ENCODE results near the gene NEU3. TPM values are rescaled to one million over a fixed set of nuclear protein-coding genes. Genes with fewer than 3 reads are reported as not detected.

The NEU3 gene
- total RNA-seq, 1 experiment from 2014 or later, result 29.0 TPM

- H3K27me3 ChIP-seq (ENCODE audit: control insufficient read depth, insufficient read depth, low read length), result no peaks in the 10 kb centered on the region
- ATAC-seq (no peak), DNase-seq (ENCODE audit: low read depth, low spot score) (no peak)
- intact Hi-C loops (cut with micrococcal nuclease; ENCODE audit: unreplicated experiment) (no loop called here), in situ Hi-C loops (cut with HindIII; ENCODE audit: low pct_unique_long_range_greater_than_20kb, low sequenced_read_pairs) (no loop called here)
- peaks cover 12% of the 10 kb centered on the region for H3K36me3 ChIP-seq (ENCODE audit: control insufficient read depth, insufficient read depth, low read length)
- H3K4me1 ChIP-seq (ENCODE audit: control insufficient read depth, insufficient read depth, low read length), result peaks cover 22% of the 10 kb centered on the region
- H3K27ac ChIP-seq (ENCODE audit: low read length), result peak overlapping the region; percentile 19; the same call in 1 of the 2 replicates
- H3K9me3 ChIP-seq (ENCODE audit: control insufficient read depth, insufficient read depth, low read depth, low read length), result no peaks in the 10 kb centered on the region
- BruUV-seq (replicated peaks), result no TSS peak
- H3K4me3 ChIP-seq (ENCODE audit: low read depth in 2 of 2, low read length in 2 of 2), result no peak overlapping the region
- ChIA-PET CTCF (no interaction called here), POLR2A (no interaction called here)
- no peak for TF ChIP-seq CTCF (IDR thresholded peaks at IDR 0.05)
- TF ChIP-seq TCF7L2 (IDR thresholded peaks at IDR 0.05; ENCODE audit: low read depth, low read length), result no peak
- TF ChIP-seq, protein P1, sequence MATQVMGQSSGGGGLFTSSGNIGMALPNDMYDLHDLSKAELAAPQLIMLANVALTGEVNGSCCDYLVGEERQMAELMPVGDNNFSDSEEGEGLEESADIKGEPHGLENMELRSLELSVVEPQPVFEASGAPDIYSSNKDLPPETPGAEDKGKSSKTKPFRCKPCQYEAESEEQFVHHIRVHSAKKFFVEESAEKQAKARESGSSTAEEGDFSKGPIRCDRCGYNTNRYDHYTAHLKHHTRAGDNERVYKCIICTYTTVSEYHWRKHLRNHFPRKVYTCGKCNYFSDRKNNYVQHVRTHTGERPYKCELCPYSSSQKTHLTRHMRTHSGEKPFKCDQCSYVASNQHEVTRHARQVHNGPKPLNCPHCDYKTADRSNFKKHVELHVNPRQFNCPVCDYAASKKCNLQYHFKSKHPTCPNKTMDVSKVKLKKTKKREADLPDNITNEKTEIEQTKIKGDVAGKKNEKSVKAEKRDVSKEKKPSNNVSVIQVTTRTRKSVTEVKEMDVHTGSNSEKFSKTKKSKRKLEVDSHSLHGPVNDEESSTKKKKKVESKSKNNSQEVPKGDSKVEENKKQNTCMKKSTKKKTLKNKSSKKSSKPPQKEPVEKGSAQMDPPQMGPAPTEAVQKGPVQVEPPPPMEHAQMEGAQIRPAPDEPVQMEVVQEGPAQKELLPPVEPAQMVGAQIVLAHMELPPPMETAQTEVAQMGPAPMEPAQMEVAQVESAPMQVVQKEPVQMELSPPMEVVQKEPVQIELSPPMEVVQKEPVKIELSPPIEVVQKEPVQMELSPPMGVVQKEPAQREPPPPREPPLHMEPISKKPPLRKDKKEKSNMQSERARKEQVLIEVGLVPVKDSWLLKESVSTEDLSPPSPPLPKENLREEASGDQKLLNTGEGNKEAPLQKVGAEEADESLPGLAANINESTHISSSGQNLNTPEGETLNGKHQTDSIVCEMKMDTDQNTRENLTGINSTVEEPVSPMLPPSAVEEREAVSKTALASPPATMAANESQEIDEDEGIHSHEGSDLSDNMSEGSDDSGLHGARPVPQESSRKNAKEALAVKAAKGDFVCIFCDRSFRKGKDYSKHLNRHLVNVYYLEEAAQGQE (IDR thresholded peaks at IDR 0.05; ENCODE audit: insufficient read depth in 1 of 2, low read depth in 2 of 2, low read length in 1 of 2), result no peak
- no peak for TF ChIP-seq SIN3A (IDR thresholded peaks at IDR 0.05; ENCODE audit: borderline replicate concordance, insufficient read depth, low read depth, low read length)
- no peak for TF ChIP-seq POLR2AphosphoS5 (IDR thresholded peaks at IDR 0.05; ENCODE audit: low read depth, low read length)
These were observed 2.2 kb downstream of the NEU3 start for GRCh38 chr11:74990941-74991340.

DNA sequence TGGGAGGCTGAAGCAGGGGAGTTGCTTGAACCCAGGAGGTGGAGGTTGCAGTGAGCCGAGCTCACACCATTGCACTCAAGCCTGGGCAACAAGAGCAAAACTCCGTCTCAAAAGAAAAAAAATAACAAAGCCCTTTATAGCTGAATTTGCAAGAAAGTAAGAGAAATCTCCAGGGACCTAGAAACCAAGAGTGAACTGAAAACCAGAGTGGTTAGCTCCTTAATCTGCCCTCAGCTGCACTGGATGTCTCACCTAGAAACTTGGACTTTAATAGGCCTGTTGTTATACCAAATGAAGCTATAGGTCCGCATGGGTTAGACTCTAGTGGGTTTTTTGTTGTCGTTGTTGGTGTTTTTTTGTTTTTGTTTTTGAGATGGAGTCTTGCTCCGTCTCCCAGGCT, 4.1 kb downstream of the NEU3 start:
- ChIA-PET POLR2A (no interaction called here), CTCF (no interaction called here)
- no peak for ATAC-seq
- Histone ChIP-seq H3K36me3 (ENCODE audit: control insufficient read depth, insufficient read depth, low read length) (peaks cover 17% of the 10 kb centered on the region), H3K4me3 (ENCODE audit: low read depth in 2 of 2, low read length in 2 of 2) (no peak overlapping the region), H3K27ac (ENCODE audit: low read length) (no peak overlapping the region), H3K27me3 (ENCODE audit: control insufficient read depth, insufficient read depth, low read length) (no peaks in the 10 kb centered on the region), H3K9me3 (ENCODE audit: control insufficient read depth, insufficient read depth, low read depth, low read length) (no peaks in the 10 kb centered on the region), H3K4me1 (ENCODE audit: control insufficient read depth, insufficient read depth, low read length) (peaks cover 21% of the 10 kb centered on the region)
- DNase-seq (ENCODE audit: low read depth, low spot score), result no peak
- in situ Hi-C loops (cut with HindIII; ENCODE audit: low pct_unique_long_range_greater_than_20kb, low sequenced_read_pairs), result no loop called here
- intact Hi-C loops (cut with micrococcal nuclease; ENCODE audit: unreplicated experiment), result no loop called here
- BruUV-seq (replicated peaks), result no TSS peak
- no peak for TF ChIP-seq CTCF (IDR thresholded peaks at IDR 0.05)
- TF ChIP-seq, protein P1 (IDR thresholded peaks at IDR 0.05; ENCODE audit: insufficient read depth in 1 of 2, low read depth in 2 of 2, low read length in 1 of 2), result no peak
- no peak for TF ChIP-seq POLR2AphosphoS5 (IDR thresholded peaks at IDR 0.05; ENCODE audit: low read depth, low read length)
- TF ChIP-seq TCF7L2 (IDR thresholded peaks at IDR 0.05; ENCODE audit: low read depth, low read length), result no peak
- TF ChIP-seq SIN3A (IDR thresholded peaks at IDR 0.05; ENCODE audit: borderline replicate concordance, insufficient read depth, low read depth, low read length), result no peak

All from Panc1 (cell line).